Measurements from ENCODE around the gene THUMPD1.
A peak's percentile ranks its signal among the peaks of the same experiment; 100 is the strongest.

The THUMPD1 gene

GRCh38 chr16:20740007-20740883 lies 1.4 kb downstream of the THUMPD1 start:
- Histone ChIP-seq H4K5ac (ENCODE audit: low read length) (no peak overlapping the region), H2AK5ac (ENCODE audit: low read length) (no peak overlapping the region), H2BK120ac (ENCODE audit: low read depth, low read length) (no peak overlapping the region), H3K4me1 (ENCODE audit: control insufficient read depth, low read depth, low read length) (peaks cover 2% of the 10 kb centered on the region), H3K27ac (ENCODE audit: low read depth, low read length) (no peak overlapping the region), H3K18ac (ENCODE audit: low read length) (no peak overlapping the region), H3K4ac (ENCODE audit: low read depth, low read length) (no peak overlapping the region), H3K79me1 (ENCODE audit: low read length) (peaks cover 12% of the 10 kb centered on the region), H3K79me2 (ENCODE audit: control insufficient read depth, insufficient read depth, low read length) (peaks cover 19% of the 10 kb centered on the region), H3K36me3 (ENCODE audit: control insufficient read depth, insufficient read depth, low read length) (peaks cover 9% of the 10 kb centered on the region), H3K56ac (ENCODE audit: low read length) (peak overlapping the region; percentile 84), H3K23ac (ENCODE audit: low read length) (no peak overlapping the region), H3K4me2 (ENCODE audit: low read length) (peak overlapping the region; percentile 79), H2BK5ac (ENCODE audit: low read length) (no peak overlapping the region), H3K9ac (ENCODE audit: low read length) (peak overlapping the region; percentile 83), H3K27me3 (ENCODE audit: insufficient read depth, low read length, poor library complexity) (no peaks in the 10 kb centered on the region), H3K4me3 (ENCODE audit: low read length) (peak overlapping the region; percentile 82), H4K8ac (ENCODE audit: low read depth, low read length) (no peak overlapping the region), H2BK15ac (replicated peaks; ENCODE audit: low read depth) (no peak overlapping the region)
- no CpG with 5 or more reads among the region's 11 CpGs for WGBS (ENCODE audit: extremely low coverage, insufficient coverage, low lambda C conversion rate)
- peak; percentile 7 for DNase-seq

- no peaks in the 10 kb centered on the region for H3K27me3 ChIP-seq (ENCODE audit: insufficient read depth, low read length, poor library complexity)
- no peak overlapping the region for H3K27ac ChIP-seq (ENCODE audit: low read depth, low read length)
- peaks cover under 1% of the 10 kb centered on the region for H3K4me1 ChIP-seq (ENCODE audit: control insufficient read depth, low read depth, low read length)
- H2AK5ac ChIP-seq (ENCODE audit: low read length), result no peak overlapping the region
- DNase-seq, result no peak
- no peak overlapping the region for H3K56ac ChIP-seq (ENCODE audit: low read length)
- peaks cover 12% of the 10 kb centered on the region for H3K79me2 ChIP-seq (ENCODE audit: control insufficient read depth, insufficient read depth, low read length)
- WGBS (ENCODE audit: extremely low coverage, insufficient coverage, low lambda C conversion rate), result no CpG with 5 or more reads among the region's 1 CpG
- H3K4me2 ChIP-seq (ENCODE audit: low read length), result no peak overlapping the region
- no peak overlapping the region for H2BK5ac ChIP-seq (ENCODE audit: low read length)
- no peak overlapping the region for H3K23ac ChIP-seq (ENCODE audit: low read length)
- H3K4me3 ChIP-seq (ENCODE audit: low read length), result no peak overlapping the region
- H3K18ac ChIP-seq (ENCODE audit: low read length), result no peak overlapping the region
- H2BK15ac ChIP-seq (replicated peaks; ENCODE audit: low read depth), result no peak overlapping the region
- H4K5ac ChIP-seq (ENCODE audit: low read length), result no peak overlapping the region
- H3K9ac ChIP-seq (ENCODE audit: low read length), result no peak overlapping the region
- no peak overlapping the region for H4K8ac ChIP-seq (ENCODE audit: low read depth, low read length)
- H3K4ac ChIP-seq (ENCODE audit: low read depth, low read length), result no peak overlapping the region
- H3K36me3 ChIP-seq (ENCODE audit: control insufficient read depth, insufficient read depth, low read length), result peaks cover 11% of the 10 kb centered on the region
- no peak overlapping the region for H2BK120ac ChIP-seq (ENCODE audit: low read depth, low read length)
- H3K79me1 ChIP-seq (ENCODE audit: low read length), result peaks cover 10% of the 10 kb centered on the region
Observed at GRCh38 chr16:20735490-20735889, 6.1 kb downstream of the THUMPD1 start.

GRCh38 chr16:20734782-20735181 lies 6.8 kb downstream of the THUMPD1 start:
- Histone ChIP-seq H3K56ac (ENCODE audit: low read length) (no peak overlapping the region), H3K36me3 (ENCODE audit: control insufficient read depth, insufficient read depth, low read length) (peaks cover 11% of the 10 kb centered on the region)

GRCh38 chr16:20734056-20734455 lies 7.6 kb downstream of the THUMPD1 start:
- Histone ChIP-seq H3K4me2 (ENCODE audit: low read length) (no peak overlapping the region), H4K5ac (ENCODE audit: low read length) (no peak overlapping the region), H3K4me3 (ENCODE audit: low read length) (no peak overlapping the region), H3K27ac (ENCODE audit: low read depth, low read length) (no peak overlapping the region), H2BK15ac (replicated peaks; ENCODE audit: low read depth) (no peak overlapping the region), H3K9ac (ENCODE audit: low read length) (no peak overlapping the region), H2BK120ac (ENCODE audit: low read depth, low read length) (no peak overlapping the region), H3K79me2 (ENCODE audit: control insufficient read depth, insufficient read depth, low read length) (peaks cover 3% of the 10 kb centered on the region), H2BK5ac (ENCODE audit: low read length) (no peak overlapping the region), H2AK5ac (ENCODE audit: low read length) (no peak overlapping the region), H3K79me1 (ENCODE audit: low read length) (peaks cover 5% of the 10 kb centered on the region), H3K56ac (ENCODE audit: low read length) (no peak overlapping the region), H3K4ac (ENCODE audit: low read depth, low read length) (no peak overlapping the region), H4K8ac (ENCODE audit: low read depth, low read length) (no peak overlapping the region), H3K27me3 (ENCODE audit: insufficient read depth, low read length, poor library complexity) (no peaks in the 10 kb centered on the region), H3K18ac (ENCODE audit: low read length) (no peak overlapping the region), H3K4me1 (ENCODE audit: control insufficient read depth, low read depth, low read length) (no peaks in the 10 kb centered on the region), H3K23ac (ENCODE audit: low read length) (no peak overlapping the region), H3K36me3 (ENCODE audit: control insufficient read depth, insufficient read depth, low read length) (peaks cover 11% of the 10 kb centered on the region)
- 100% methylated on average over 1 of the region's 3 CpGs for WGBS (ENCODE audit: extremely low coverage, insufficient coverage, low lambda C conversion rate)
- DNase-seq, result no peak

More at GRCh38 chr16:20734782-20735181, 6.8 kb downstream of the THUMPD1 start:
- H3K23ac ChIP-seq (ENCODE audit: low read length), result no peak overlapping the region
- H3K4me2 ChIP-seq (ENCODE audit: low read length), result no peak overlapping the region
- no peak overlapping the region for H2BK15ac ChIP-seq (replicated peaks; ENCODE audit: low read depth)
- no peak overlapping the region for H4K5ac ChIP-seq (ENCODE audit: low read length)
- whole genome bisulfite sequencing (ENCODE audit: extremely low coverage, insufficient coverage, low lambda C conversion rate), result no CpG with 5 or more reads among the region's 3 CpGs
- no peak overlapping the region for H3K4ac ChIP-seq (ENCODE audit: low read depth, low read length)
- H3K4me3 ChIP-seq (ENCODE audit: low read length), result no peak overlapping the region
- H3K4me1 ChIP-seq (ENCODE audit: control insufficient read depth, low read depth, low read length), result no peaks in the 10 kb centered on the region
- no peak overlapping the region for H3K9ac ChIP-seq (ENCODE audit: low read length)
- no peak overlapping the region for H4K8ac ChIP-seq (ENCODE audit: low read depth, low read length)
- H3K27me3 ChIP-seq (ENCODE audit: insufficient read depth, low read length, poor library complexity), result no peaks in the 10 kb centered on the region
- H3K79me1 ChIP-seq (ENCODE audit: low read length), result peaks cover 7% of the 10 kb centered on the region
- no peak overlapping the region for H3K18ac ChIP-seq (ENCODE audit: low read length)
- no peak overlapping the region for H2BK5ac ChIP-seq (ENCODE audit: low read length)
- no peak overlapping the region for H3K27ac ChIP-seq (ENCODE audit: low read depth, low read length)
- no peak overlapping the region for H2BK120ac ChIP-seq (ENCODE audit: low read depth, low read length)
- no peak for DNase-seq
- H2AK5ac ChIP-seq (ENCODE audit: low read length), result no peak overlapping the region
- H3K79me2 ChIP-seq (ENCODE audit: control insufficient read depth, insufficient read depth, low read length), result peaks cover 5% of the 10 kb centered on the region

GRCh38 chr16:20729141-20729540 lies 12.5 kb downstream of the THUMPD1 start:
- Histone ChIP-seq H3K27me3 (ENCODE audit: insufficient read depth, low read length, poor library complexity) (no peaks in the 10 kb centered on the region), H2BK120ac (ENCODE audit: low read depth, low read length) (no peak overlapping the region), H2AK5ac (ENCODE audit: low read length) (no peak overlapping the region), H3K27ac (ENCODE audit: low read depth, low read length) (no peak overlapping the region), H3K79me1 (ENCODE audit: low read length) (no peaks in the 10 kb centered on the region), H2BK5ac (ENCODE audit: low read length) (no peak overlapping the region), H3K4me3 (ENCODE audit: low read length) (no peak overlapping the region), H3K9ac (ENCODE audit: low read length) (no peak overlapping the region), H3K56ac (ENCODE audit: low read length) (no peak overlapping the region), H3K23ac (ENCODE audit: low read length) (no peak overlapping the region), H4K5ac (ENCODE audit: low read length) (no peak overlapping the region), H3K4ac (ENCODE audit: low read depth, low read length) (no peak overlapping the region), H3K36me3 (ENCODE audit: control insufficient read depth, insufficient read depth, low read length) (no peaks in the 10 kb centered on the region), H3K4me1 (ENCODE audit: control insufficient read depth, low read depth, low read length) (no peaks in the 10 kb centered on the region), H2BK15ac (replicated peaks; ENCODE audit: low read depth) (no peak overlapping the region), H4K8ac (ENCODE audit: low read depth, low read length) (no peak overlapping the region), H3K18ac (ENCODE audit: low read length) (no peak overlapping the region), H3K4me2 (ENCODE audit: low read length) (no peak overlapping the region), H3K79me2 (ENCODE audit: control insufficient read depth, insufficient read depth, low read length) (no peaks in the 10 kb centered on the region)
- no peak for DNase-seq
- WGBS (ENCODE audit: extremely low coverage, insufficient coverage, low lambda C conversion rate), result no CpG with 5 or more reads among the region's 3 CpGs
